ENCODE results near the gene PBX3. TPM values are rescaled to one million over a fixed set of nuclear protein-coding genes. Genes with fewer than 3 reads are reported as not detected.

Gene PBX3
- total RNA-seq, 1 donor from 2014 or later: 10.6 TPM

- no peak for TF ChIP-seq CTCF (IDR thresholded peaks at IDR 0.05; ENCODE audit: insufficient read depth, low read length, poor library complexity, severe bottlenecking)
- Histone ChIP-seq H3K36me3 (ENCODE audit: control insufficient read depth, insufficient read depth, low read length) (no peaks in the 10 kb centered on the region), H3K4me3 (ENCODE audit: low read depth, low read length) (no peak overlapping the region), H3K27me3 (ENCODE audit: control insufficient read depth, insufficient read depth, low read length) (no peaks in the 10 kb centered on the region)
- no peak for DNase-seq (ENCODE audit: low read depth)
These were observed 56.4 kb downstream of the PBX3 start for GRCh38 chr9:125803526-125803925.

GRCh38 chr9:125805057-125805456 is 57.9 kb downstream of the PBX3 start:
- H3K4me3 ChIP-seq (ENCODE audit: low read depth, low read length): no peak overlapping the region
- no peaks in the 10 kb centered on the region for H3K27me3 ChIP-seq (ENCODE audit: control insufficient read depth, insufficient read depth, low read length)
- TF ChIP-seq CTCF (IDR thresholded peaks at IDR 0.05; ENCODE audit: insufficient read depth, low read length, poor library complexity, severe bottlenecking): no peak
- H3K36me3 ChIP-seq (ENCODE audit: control insufficient read depth, insufficient read depth, low read length): no peaks in the 10 kb centered on the region
- DNase-seq (ENCODE audit: low read depth): no peak

- no peak for TF ChIP-seq CTCF (IDR thresholded peaks at IDR 0.05; ENCODE audit: insufficient read depth, low read length, poor library complexity, severe bottlenecking)
- no peaks in the 10 kb centered on the region for H3K27me3 ChIP-seq (ENCODE audit: control insufficient read depth, insufficient read depth, low read length)
- DNase-seq (ENCODE audit: low read depth): no peak
- no peak overlapping the region for H3K4me3 ChIP-seq (ENCODE audit: low read depth, low read length)
- no peaks in the 10 kb centered on the region for H3K36me3 ChIP-seq (ENCODE audit: control insufficient read depth, insufficient read depth, low read length)
These were observed 58.4 kb downstream of the PBX3 start for GRCh38 chr9:125805586-125805985.

GRCh38 chr9:125807079-125807478 is 59.9 kb downstream of the PBX3 start:
- no peaks in the 10 kb centered on the region for H3K36me3 ChIP-seq (ENCODE audit: control insufficient read depth, insufficient read depth, low read length)
- no peak for TF ChIP-seq CTCF (IDR thresholded peaks at IDR 0.05; ENCODE audit: insufficient read depth, low read length, poor library complexity, severe bottlenecking)
- no peak overlapping the region for H3K4me3 ChIP-seq (ENCODE audit: low read depth, low read length)
- no peak for DNase-seq (ENCODE audit: low read depth)
- H3K27me3 ChIP-seq (ENCODE audit: control insufficient read depth, insufficient read depth, low read length): no peaks in the 10 kb centered on the region

- TF ChIP-seq CTCF (IDR thresholded peaks at IDR 0.05; ENCODE audit: insufficient read depth, low read length, poor library complexity, severe bottlenecking): no peak
- no peaks in the 10 kb centered on the region for H3K27me3 ChIP-seq (ENCODE audit: control insufficient read depth, insufficient read depth, low read length)
These were observed 63.0 kb downstream of the PBX3 start for GRCh38 chr9:125810161-125810560.

GRCh38 chr9:125811002-125811401 is 63.8 kb downstream of the PBX3 start:
- H3K4me3 ChIP-seq (ENCODE audit: low read depth, low read length): no peak overlapping the region
- H3K27me3 ChIP-seq (ENCODE audit: control insufficient read depth, insufficient read depth, low read length): no peaks in the 10 kb centered on the region
- no peak for DNase-seq (ENCODE audit: low read depth)
- H3K36me3 ChIP-seq (ENCODE audit: control insufficient read depth, insufficient read depth, low read length): no peaks in the 10 kb centered on the region
- TF ChIP-seq CTCF (IDR thresholded peaks at IDR 0.05; ENCODE audit: insufficient read depth, low read length, poor library complexity, severe bottlenecking): no peak

More at GRCh38 chr9:125810161-125810560, 63.0 kb downstream of the PBX3 start:
- H3K36me3 ChIP-seq (ENCODE audit: control insufficient read depth, insufficient read depth, low read length): no peaks in the 10 kb centered on the region
- H3K4me3 ChIP-seq (ENCODE audit: low read depth, low read length): no peak overlapping the region
- no peak for DNase-seq (ENCODE audit: low read depth)

Data from kidney epithelial cell (primary cell).